GM23338 (cell line): ENCODE data around the gene GNA12. TPM values are rescaled to one million over a fixed set of nuclear protein-coding genes. Genes with fewer than 3 reads are reported as not detected.
"Not testable (repeated sequence)": the region's sequence is repeated elsewhere in the genome, so short reads cannot be mapped to it uniquely, and the experiment has no call there.

Experiments
- ATAC-seq: fragments of 200-7000 bp; cut with Tn5 transposase; 3 replicates; pipeline ENCODE4 v1.9.1; 2020
- DNase-seq: peaks from one replicate; pipeline ENCODE4 v3.0.0-alpha.2; 2015; ENCODE audit warnings: low spot score
- H2AFZ ChIP-seq: fragments of 200-600 bp; sonication (generic); 2 replicates; pipeline ENCODE4 v1.8.0; 2016; ENCODE audit warnings: antibody characterized with exemption, mild to moderate bottlenecking, moderate library complexity
- H3F3A ChIP-seq: fragments of 200-600 bp; sonication (generic); replicated peaks from 2 replicates; pipeline ENCODE4 v1.8.0; 2017; ENCODE audit warnings: antibody characterized with exemption, mixed run types, low read depth
- H3K27ac ChIP-seq: fragments of 200-600 bp; sonication (generic); 2 replicates; pipeline ENCODE4 v1.6.1; 2016; ENCODE audit warnings: low read depth
- H3K27me3 ChIP-seq: fragments of 200-600 bp; sonication (generic); 2 replicates; pipeline ENCODE4 v1.8.0; 2016; ENCODE audit warnings: mild to moderate bottlenecking, mixed run types, moderate library complexity; ENCODE audit not compliant: insufficient read depth
- H3K36me3 ChIP-seq: fragments of 200-600 bp; sonication (generic); 2 replicates; pipeline ENCODE4 v1.8.0; 2016; ENCODE audit warnings: mild to moderate bottlenecking; ENCODE audit not compliant: insufficient read depth
- H3K4me1 ChIP-seq: fragments of 200-600 bp; sonication (generic); 2 replicates; pipeline ENCODE4 v1.8.0; 2016; ENCODE audit warnings: mild to moderate bottlenecking, moderate library complexity; ENCODE audit not compliant: insufficient read depth
- H3K4me2 ChIP-seq: fragments of 200-600 bp; sonication (generic); 2 replicates; pipeline ENCODE4 v1.7.1; 2017; ENCODE audit warnings: mixed run types
- H3K4me3 ChIP-seq: fragments of 200-600 bp; sonication (generic); 2 replicates; pipeline ENCODE4 v1.6.1; 2016; ENCODE audit warnings: mixed run types
- H3K79me2 ChIP-seq: fragments of 200-600 bp; sonication (generic); replicated peaks from 2 replicates; pipeline ENCODE4 v1.8.0; 2017; ENCODE audit warnings: mild to moderate bottlenecking; ENCODE audit not compliant: insufficient read depth
- H3K9me2 ChIP-seq: fragments of 200-600 bp; sonication (generic); 2 replicates; pipeline ENCODE4 v1.8.0; 2017; ENCODE audit not compliant: insufficient read depth
- H4K20me1 ChIP-seq: fragments of 200-600 bp; sonication (generic); replicated peaks from 2 replicates; pipeline ENCODE4 v1.8.0; 2017; ENCODE audit warnings: mild to moderate bottlenecking; ENCODE audit not compliant: insufficient read depth
- H3K27ac Mint-ChIP-seq: 2 replicates; pipeline ENCODE4 v1.8.0; 2020; ENCODE audit warnings: inconsistent platforms, mild to moderate bottlenecking, moderate library complexity, mixed read lengths
- H3K27me3 Mint-ChIP-seq: 3 replicates; pipeline ENCODE4 v1.8.0; 2022; ENCODE audit warnings: low read depth, mild to moderate bottlenecking, moderate library complexity, mixed read lengths, inconsistent platforms; ENCODE audit not compliant: insufficient read depth, poor library complexity
- H3K36me3 Mint-ChIP-seq: 3 replicates; pipeline ENCODE4 v1.8.0; 2021; ENCODE audit warnings: low read depth, mild to moderate bottlenecking, inconsistent platforms, moderate library complexity, mixed read lengths
- H3K4me1 Mint-ChIP-seq: 3 replicates; pipeline ENCODE4 v1.8.0; 2020; ENCODE audit warnings: mild to moderate bottlenecking, inconsistent platforms, mixed read lengths
- H3K4me3 Mint-ChIP-seq: 3 replicates; pipeline ENCODE4 v1.8.0; 2021; ENCODE audit warnings: moderate library complexity, mild to moderate bottlenecking, inconsistent platforms, mixed read lengths
- H3K9me3 Mint-ChIP-seq: 3 replicates; pipeline ENCODE4 v1.8.0; 2020; ENCODE audit warnings: moderate library complexity, mild to moderate bottlenecking, inconsistent platforms, mixed read lengths
- ETS1 ChIP-seq: IDR thresholded peaks from 2 replicates; pipeline ENCODE4 v1.6.1; 2016; ENCODE audit warnings: antibody characterized with exemption
- STAT1 ChIP-seq: IDR thresholded peaks from one replicate; pipeline ENCODE4 v1.6.1; 2016; ENCODE audit warnings: antibody characterized with exemption; ENCODE audit not compliant: unreplicated experiment
- ZNF114 ChIP-seq: fragments of 250-450 bp; sonication (Bioruptor Pico); IDR thresholded peaks from 2 replicates; pipeline ENCODE4 v1.5.0; 2020; ENCODE audit warnings: mild to moderate bottlenecking, moderate library complexity
- ZNF331 ChIP-seq: fragments of 250-450 bp; sonication (Bioruptor Pico); IDR thresholded peaks from 2 replicates; pipeline ENCODE4 v1.5.0; 2020; ENCODE audit warnings: low read depth, mild to moderate bottlenecking, moderate library complexity
- ZNF462 ChIP-seq: fragments of 250-450 bp; sonication (Bioruptor Pico); IDR thresholded peaks from 2 replicates; pipeline ENCODE4 v1.5.0; 2020; ENCODE audit warnings: mild to moderate bottlenecking, moderate library complexity
- polyA plus RNA-seq: library from polyadenylated mRNA; unstranded; fragments of >200 nt; fragmentation: Nextera tagmentation; extraction: Ambion mirVana; gene quantifications from 2 replicates; pipeline ENCODE4 v1.2.1, GENCODE V29; 2016
- total RNA-seq: library from RNA; depleted of rRNA; stranded (reverse); fragments of >200 nt; shearing (Covaris generic); gene quantifications from 2 replicates; pipeline ENCODE4 v1.2.3, GENCODE V29; 2014

The GNA12 gene
- total and polyA plus RNA-seq, 2 experiments from 2014 or later, result 24.0 to 87.7 TPM

- TF ChIP-seq STAT1, result no peak
- no peak for TF ChIP-seq ETS1
- TF ChIP-seq ZNF114 (CRISPR knock-in tag), result no peak
- TF ChIP-seq ZNF462 (CRISPR knock-in tag), result no peak
- TF ChIP-seq ZNF331 (CRISPR knock-in tag), result no peak
Measured at GRCh38 chr7:2724453-2725177, 119.5 kb downstream of the GNA12 start (continued).

- H4K20me1 ChIP-seq, H3K4me2 ChIP-seq, H3K4me3 ChIP-seq, DNase-seq, H3K27me3 ChIP-seq, H3K27ac Mint-ChIP-seq, H3F3A ChIP-seq, H3K4me1 ChIP-seq, H3K9me3 Mint-ChIP-seq, H2AFZ ChIP-seq, H3K27ac ChIP-seq, H3K4me1 Mint-ChIP-seq, H3K36me3 ChIP-seq, H3K4me3 Mint-ChIP-seq, H3K9me2 ChIP-seq, ATAC-seq: not testable (repeated sequence)
- Mint-ChIP-seq H3K27me3 (peaks cover 24% of the 10 kb centered on the region), H3K36me3 (peaks cover 46% of the 10 kb centered on the region)
- peaks cover 15% of the 10 kb centered on the region; the same call in 1 of the 2 replicates for H3K79me2 ChIP-seq
Measured at GRCh38 chr7:2724036-2724435, 120.1 kb downstream of the GNA12 start.
